Dedifferentiated amniotic fluid mesenchymal stem cell (primary cell): ENCODE data around the gene PPP2R2C.
A peak's percentile ranks its signal among the peaks of the same experiment; 100 is the strongest.

ENCODE experiments used
- DNase-seq: peaks from one replicate; pipeline ENCODE4 v3.0.0-alpha.2; 2016; ENCODE audit errors: extremely low spot score

Gene PPP2R2C

GRCh38 chr4:6494431-6495295 lies 22.2 kb upstream of the PPP2R2C start:
- no peak for DNase-seq

- no peak for DNase-seq
Observed at GRCh38 chr4:6493658-6494304, 21.4 kb upstream of the PPP2R2C start.

GRCh38 chr4:6492861-6493657 lies 20.6 kb upstream of the PPP2R2C start:
- DNase-seq: no peak

GRCh38 chr4:6492027-6492590 lies 19.7 kb upstream of the PPP2R2C start:
- no peak for DNase-seq

- no peak for DNase-seq
Observed at GRCh38 chr4:6491235-6491634, 18.8 kb upstream of the PPP2R2C start.

GRCh38 chr4:6489927-6490326 lies 17.5 kb upstream of the PPP2R2C start:
- DNase-seq: no peak

GRCh38 chr4:6487466-6487865 lies 15.1 kb upstream of the PPP2R2C start:
- no peak for DNase-seq

- DNase-seq: no peak
Observed at GRCh38 chr4:6480534-6481088, 8.2 kb upstream of the PPP2R2C start.

- no peak for DNase-seq
Observed at GRCh38 chr4:6478546-6479220, 6.3 kb upstream of the PPP2R2C start.

- no peak for DNase-seq
Observed at GRCh38 chr4:6476893-6477292, 4.5 kb upstream of the PPP2R2C start.

- DNase-seq: no peak
Observed at GRCh38 chr4:6475492-6476020, 3.1 kb upstream of the PPP2R2C start.

GRCh38 chr4:6474705-6475457 lies 2.5 kb upstream of the PPP2R2C start:
- DNase-seq: no peak

- DNase-seq: no peak
Observed at GRCh38 chr4:6474053-6474568, 1.7 kb upstream of the PPP2R2C start.

GRCh38 chr4:6473264-6474052 lies 1.0 kb upstream of the PPP2R2C start:
- no peak for DNase-seq

- DNase-seq: no peak
Observed at GRCh38 chr4:6472008-6472386, 417 bp downstream of the PPP2R2C start.

GRCh38 chr4:6471307-6472007 lies 957 bp downstream of the PPP2R2C start:
- DNase-seq: no peak

GRCh38 chr4:6470502-6471306 lies 1.7 kb downstream of the PPP2R2C start:
- peak; percentile 17 for DNase-seq
